Keratinocyte (primary cell): ENCODE results near the gene PRKAR1B.

Experiments used
- CTCF ChIP-seq, 3 experiments: IDR thresholded peaks in 1 of 3; conservative IDR thresholded peaks in 1 of 3; optimal IDR thresholded peaks in 1 of 3; 2 replicates in 2 of 3; 3 replicates in 1 of 3; pipeline versions ENCODE3 to v1.5.1; 2011; ENCODE audit warnings: low read length in 3 of 3, mild to moderate bottlenecking in 3 of 3, moderate library complexity in 2 of 3, control low read depth in 1 of 3, inconsistent platforms in 1 of 3; ENCODE audit not compliant: insufficient read depth in 2 of 3; ENCODE audit errors: extremely low read depth in 1 of 3
- EZH2 ChIP-seq: IDR thresholded peaks from one replicate; pipeline ENCODE4 v1.6.1; 2012; ENCODE audit warnings: inconsistent platforms, mild to moderate bottlenecking, low read length, moderate library complexity

- no peak for TF ChIP-seq CTCF (optimal IDR thresholded peaks at IDR 0.05 in 1 of 3, IDR thresholded peaks at IDR 0.05 in 1 of 3, conservative IDR thresholded peaks at IDR 0.05 in 1 of 3; ENCODE audit: extremely low read depth in 1 of 3, insufficient read depth in 2 of 3, low read length in 3 of 3)
- no peak for TF ChIP-seq EZH2
Observed at GRCh38 chr7:555551-556160, 171.4 kb downstream of the PRKAR1B start.
